ENCODE data around the gene ARID3B. TPM values are rescaled to one million over a fixed set of nuclear protein-coding genes. Genes with fewer than 3 reads are reported as not detected.

ARID3B gene
- total RNA-seq, 2 experiments from 2014 or later, result 25.0 to 27.9 TPM

GRCh38 chr15:74568594-74568993, 27.6 kb downstream of the ARID3B start:
- TF ChIP-seq CTCF (IDR thresholded peaks at IDR 0.05), result no peak
- intact Hi-C loops (cut with DNase I, micrococcal nuclease), result no loop called here

GRCh38 chr15:74569731-74570070, 28.7 kb downstream of the ARID3B start:
- H3K27ac ChIP-seq (ENCODE audit: low read depth in 1 of 2, low read length in 2 of 2), result no peak overlapping the region
- no peak for DNase-seq
- H3K27ac Mint-ChIP-seq, result no peak overlapping the region
- H3K4me1 ChIP-seq (ENCODE audit: insufficient read depth, low read length), result peaks cover 7% of the 10 kb centered on the region
- H3K4me3 ChIP-seq (ENCODE audit: low read length), result no peak overlapping the region
- no peak overlapping the region for H3K4me3 Mint-ChIP-seq
- peaks cover 26% of the 10 kb centered on the region for H3K4me1 Mint-ChIP-seq (ENCODE audit: low read depth)
- H3K27me3 Mint-ChIP-seq, result no peaks in the 10 kb centered on the region
- POLR2A ChIA-PET, result no interaction called here
- no peaks in the 10 kb centered on the region for H3K27me3 ChIP-seq (ENCODE audit: control insufficient read depth in 1 of 2, insufficient read depth in 2 of 2, low read length in 2 of 2)
- peaks cover 72% of the 10 kb centered on the region for H3K36me3 ChIP-seq (ENCODE audit: insufficient read depth, low read length)
- ATAC-seq (ENCODE audit: poor library complexity), result no peak
- no peak for TF ChIP-seq CTCF (IDR thresholded peaks at IDR 0.05)
- CTCF ChIA-PET, result no interaction called here
- intact Hi-C loops (cut with DNase I, micrococcal nuclease), result no loop called here
- H3K9me3 ChIP-seq (ENCODE audit: control insufficient read depth in 1 of 2, insufficient read depth in 1 of 2, low read length in 2 of 2), result no peaks in the 10 kb centered on the region
- no peaks in the 10 kb centered on the region for H3K9me3 Mint-ChIP-seq
- H3K36me3 Mint-ChIP-seq (ENCODE audit: low read depth), result peaks cover 85% of the 10 kb centered on the region

More at GRCh38 chr15:74568594-74568993, 27.6 kb downstream of the ARID3B start:
- Histone ChIP-seq H3K4me3 (ENCODE audit: low read length) (no peak overlapping the region), H3K27me3 (ENCODE audit: control insufficient read depth in 1 of 2, insufficient read depth in 2 of 2, low read length in 2 of 2) (no peaks in the 10 kb centered on the region), H3K36me3 (ENCODE audit: insufficient read depth, low read length) (peaks cover 72% of the 10 kb centered on the region), H3K27ac (ENCODE audit: low read depth in 1 of 2, low read length in 2 of 2) (no peak overlapping the region), H3K4me1 (ENCODE audit: insufficient read depth, low read length) (peaks cover 7% of the 10 kb centered on the region), H3K9me3 (ENCODE audit: control insufficient read depth in 1 of 2, insufficient read depth in 1 of 2, low read length in 2 of 2) (no peaks in the 10 kb centered on the region)
- Mint-ChIP-seq H3K9me3 (no peaks in the 10 kb centered on the region), H3K36me3 (ENCODE audit: low read depth) (peaks cover 84% of the 10 kb centered on the region), H3K4me1 (ENCODE audit: low read depth) (peaks cover 35% of the 10 kb centered on the region), H3K27ac (peak overlapping the region; percentile 34), H3K27me3 (no peaks in the 10 kb centered on the region), H3K4me3 (no peak overlapping the region)
- ChIA-PET CTCF (no interaction called here), POLR2A (interaction anchor here (1.2 kb wide), 1 partner anchor 22 kb away, joined by 4 read pairs; no protein-coding TSS in a partner anchor)
- no peak for ATAC-seq (ENCODE audit: poor library complexity)
- DNase-seq, result no peak

- DNase-seq (no peak), ATAC-seq (ENCODE audit: poor library complexity) (no peak)
- Histone ChIP-seq H3K9me3 (ENCODE audit: control insufficient read depth in 1 of 2, insufficient read depth in 1 of 2, low read length in 2 of 2) (no peaks in the 10 kb centered on the region), H3K36me3 (ENCODE audit: insufficient read depth, low read length) (peaks cover 76% of the 10 kb centered on the region), H3K27ac (ENCODE audit: low read depth in 1 of 2, low read length in 2 of 2) (no peak overlapping the region), H3K4me1 (ENCODE audit: insufficient read depth, low read length) (peaks cover 7% of the 10 kb centered on the region), H3K4me3 (ENCODE audit: low read length) (no peak overlapping the region), H3K27me3 (ENCODE audit: control insufficient read depth in 1 of 2, insufficient read depth in 2 of 2, low read length in 2 of 2) (no peaks in the 10 kb centered on the region)
- Mint-ChIP-seq H3K4me1 (ENCODE audit: low read depth) (peaks cover 23% of the 10 kb centered on the region), H3K4me3 (no peak overlapping the region), H3K27me3 (no peaks in the 10 kb centered on the region), H3K36me3 (ENCODE audit: low read depth) (peaks cover 95% of the 10 kb centered on the region), H3K9me3 (no peaks in the 10 kb centered on the region), H3K27ac (no peak overlapping the region)
- ChIA-PET POLR2A (no interaction called here), CTCF (interaction anchor here (1.1 kb wide), 1 partner anchor 25 kb away, joined by 3 read pairs; no protein-coding TSS in a partner anchor)
- TF ChIP-seq CTCF (IDR thresholded peaks at IDR 0.05), result no peak
- intact Hi-C loops (cut with DNase I, micrococcal nuclease), result no loop called here
These were observed 30.2 kb downstream of the ARID3B start for GRCh38 chr15:74571191-74571590.
